K562 treated with DMSO at 1 percent for 24 hours (cell line): ENCODE data around the gene RALGPS2. TPM values are rescaled to one million over a fixed set of nuclear protein-coding genes. Genes with fewer than 3 reads are reported as not detected.

ENCODE experiments used
- total RNA-seq: library from RNA; unstranded; fragments of 300-600 nt; gene quantifications from 2 replicates; pipeline ENCODE4 v1.2.3, GENCODE V29; 2022; ENCODE audit warnings: low read depth; ENCODE audit not compliant: insufficient read depth

RALGPS2 gene
- total RNA-seq: 1.4 and 3.4 TPM in 2 replicates

GRCh38 chr1:178724728-178725465 is at the start of gene RALGPS2:
Gene RALGPS2, plus strand, starts transcription at chr1:178725244. Its CDS starts 51,521 bp downstream, at chr1:178776765.

GRCh38 chr1:178870944-178871343 is 145.9 kb downstream of the RALGPS2 start, which contains the start of gene ANGPTL1:
Gene ANGPTL1, minus strand, starts transcription at chr1:178871077. Its CDS starts 5,301 bp downstream, at chr1:178865776.

Other genes starting within 250 kb of the RALGPS2 start
- not detected in 2 replicates for gene CLEC20A, start 228.3 kb upstream of the RALGPS2 start, total RNA-seq
- not detected in 2 replicates for gene TEX35, start 212.1 kb upstream of the RALGPS2 start, total RNA-seq
- not detected in 2 replicates for gene ANGPTL1, start 145.8 kb downstream of the RALGPS2 start, total RNA-seq